ENCODE results near the gene ZNF324. TPM values are rescaled to one million over a fixed set of nuclear protein-coding genes. Genes with fewer than 3 reads are reported as not detected.

Gene ZNF324
- total RNA-seq, 1 donor from 2014 or later, result 10.5 TPM

GRCh38 chr19:58473775-58474174, 6.9 kb downstream of the ZNF324 start:
- Mint-ChIP-seq H3K4me3 (ENCODE audit: unreplicated experiment) (peak overlapping the region; percentile 29), H3K4me1 (ENCODE audit: unreplicated experiment) (peaks cover 8% of the 10 kb centered on the region), H3K27me3 (ENCODE audit: unreplicated experiment) (peaks cover 12% of the 10 kb centered on the region), H3K9me3 (ENCODE audit: unreplicated experiment) (no peaks in the 10 kb centered on the region), H3K36me3 (ENCODE audit: low read depth, unreplicated experiment) (peaks cover 16% of the 10 kb centered on the region), H3K27ac (ENCODE audit: unreplicated experiment) (no peak overlapping the region)
- no peak for DNase-seq (ENCODE audit: low spot score)
- TF ChIP-seq CTCF (IDR thresholded peaks at IDR 0.05; ENCODE audit: unreplicated experiment), result no peak

GRCh38 chr19:58474291-58474996, 7.6 kb downstream of the ZNF324 start:
- H3K36me3 Mint-ChIP-seq (ENCODE audit: low read depth, unreplicated experiment), result peaks cover 10% of the 10 kb centered on the region
- H3K27me3 Mint-ChIP-seq (ENCODE audit: unreplicated experiment), result peaks cover 9% of the 10 kb centered on the region
- peak overlapping the region; percentile 79 for H3K27ac Mint-ChIP-seq (ENCODE audit: unreplicated experiment)
- no peaks in the 10 kb centered on the region for H3K9me3 Mint-ChIP-seq (ENCODE audit: unreplicated experiment)
- TF ChIP-seq CTCF (IDR thresholded peaks at IDR 0.05; ENCODE audit: unreplicated experiment), result no peak
- peak overlapping the region; percentile 47 for H3K4me3 Mint-ChIP-seq (ENCODE audit: unreplicated experiment)
- DNase-seq (ENCODE audit: low spot score), result no peak
- H3K4me1 Mint-ChIP-seq (ENCODE audit: unreplicated experiment), result peaks cover 8% of the 10 kb centered on the region

GRCh38 chr19:58474997-58475713, 8.3 kb downstream of the ZNF324 start:
- no peak for TF ChIP-seq CTCF (IDR thresholded peaks at IDR 0.05; ENCODE audit: unreplicated experiment)
- peaks cover 9% of the 10 kb centered on the region for H3K27me3 Mint-ChIP-seq (ENCODE audit: unreplicated experiment)
- H3K9me3 Mint-ChIP-seq (ENCODE audit: unreplicated experiment), result no peaks in the 10 kb centered on the region
- peaks cover 8% of the 10 kb centered on the region for H3K4me1 Mint-ChIP-seq (ENCODE audit: unreplicated experiment)
- H3K4me3 Mint-ChIP-seq (ENCODE audit: unreplicated experiment), result peak overlapping the region; percentile 95
- H3K36me3 Mint-ChIP-seq (ENCODE audit: low read depth, unreplicated experiment), result peaks cover 10% of the 10 kb centered on the region
- no peak for DNase-seq (ENCODE audit: low spot score)
- peak overlapping the region; percentile 95 for H3K27ac Mint-ChIP-seq (ENCODE audit: unreplicated experiment)

GRCh38 chr19:58475714-58476497, 9.0 kb downstream of the ZNF324 start, which contains the start of gene ZNF446:
TSS of gene ZNF446 (plus strand) at chr19:58476352. CDS start at chr19:58477219, 867 bp downstream.
- peak; percentile 86 for DNase-seq (ENCODE audit: low spot score)
- Mint-ChIP-seq H3K9me3 (ENCODE audit: unreplicated experiment) (no peaks in the 10 kb centered on the region), H3K27me3 (ENCODE audit: unreplicated experiment) (peaks cover 10% of the 10 kb centered on the region), H3K27ac (ENCODE audit: unreplicated experiment) (peak within 1 kb of the TSS; percentile 95), H3K36me3 (ENCODE audit: low read depth, unreplicated experiment) (peaks cover 10% of the 10 kb centered on the region), H3K4me1 (ENCODE audit: unreplicated experiment) (peaks cover 8% of the 10 kb centered on the region), H3K4me3 (ENCODE audit: unreplicated experiment) (peak within 1 kb of the TSS; percentile 95)
- TF ChIP-seq CTCF (IDR thresholded peaks at IDR 0.05; ENCODE audit: unreplicated experiment), result no peak
